ENCODE data around the gene NOS2.
A peak's percentile ranks its signal among the peaks of the same experiment; 100 is the strongest.
"Not testable (repeated sequence)": the region's sequence is repeated elsewhere in the genome, so short reads cannot be mapped to it uniquely, and the experiment has no call there.

NOS2 gene

GRCh38 chr17:27755706-27756466, 44.4 kb downstream of the NOS2 start:
- no peak for DNase-seq (ENCODE audit: low spot score)

GRCh38 chr17:27754549-27754948, 45.8 kb downstream of the NOS2 start:
- no peak for DNase-seq (ENCODE audit: low spot score)

GRCh38 chr17:27753726-27754125, 46.6 kb downstream of the NOS2 start:
- not testable (repeated sequence) for DNase-seq (ENCODE audit: low spot score)

GRCh38 chr17:27752831-27753619, 47.3 kb downstream of the NOS2 start:
- DNase-seq (ENCODE audit: low spot score) = not testable (repeated sequence)

- no peak for DNase-seq (ENCODE audit: low spot score)
Measured at GRCh38 chr17:27751622-27752490, 48.5 kb downstream of the NOS2 start.

GRCh38 chr17:27751166-27751565, 49.2 kb downstream of the NOS2 start:
- no peak for DNase-seq (ENCODE audit: low spot score)

- DNase-seq (ENCODE audit: low spot score) = not testable (repeated sequence)
Measured at GRCh38 chr17:27749562-27750150, 50.7 kb downstream of the NOS2 start.

GRCh38 chr17:27748360-27748825, 51.9 kb downstream of the NOS2 start:
- no peak for DNase-seq (ENCODE audit: low spot score)

GRCh38 chr17:27747462-27748359, 52.6 kb downstream of the NOS2 start:
- DNase-seq (ENCODE audit: low spot score) = no peak

- no peak for DNase-seq (ENCODE audit: low spot score)
Measured at GRCh38 chr17:27746881-27747280, 53.4 kb downstream of the NOS2 start.

- DNase-seq (ENCODE audit: low spot score) = not testable (repeated sequence)
Measured at GRCh38 chr17:27746320-27746719, 54.0 kb downstream of the NOS2 start.

- DNase-seq (ENCODE audit: low spot score) = not testable (repeated sequence)
Measured at GRCh38 chr17:27745207-27745830, 55.0 kb downstream of the NOS2 start.

- no peak for DNase-seq (ENCODE audit: low spot score)
Measured at GRCh38 chr17:27743281-27743885, 56.9 kb downstream of the NOS2 start.

GRCh38 chr17:27741971-27742575, 58.3 kb downstream of the NOS2 start:
- DNase-seq (ENCODE audit: low spot score) = no peak

GRCh38 chr17:27741361-27741861, 58.9 kb downstream of the NOS2 start:
- peak; percentile 36 for DNase-seq (ENCODE audit: low spot score)

- DNase-seq (ENCODE audit: low spot score) = not testable (repeated sequence)
Measured at GRCh38 chr17:27740541-27740940, 59.8 kb downstream of the NOS2 start.

GRCh38 chr17:27733773-27734172, 66.6 kb downstream of the NOS2 start:
- DNase-seq (ENCODE audit: low spot score) = no peak

- not testable (repeated sequence) for DNase-seq (ENCODE audit: low spot score)
Measured at GRCh38 chr17:27732746-27733145, 67.6 kb downstream of the NOS2 start.

GRCh38 chr17:27725982-27726381, 74.3 kb downstream of the NOS2 start:
- not testable (repeated sequence) for DNase-seq (ENCODE audit: low spot score)
